GM21576 (cell line): ENCODE results near the gene ZFP36L2.

Source experiments
- ATAC-seq: cut with Tn5 transposase; IDR thresholded peaks from one replicate; pipeline ENCODE4 v1.9.1; 2021; ENCODE audit warnings: mild to moderate bottlenecking, moderate library complexity; ENCODE audit not compliant: unreplicated experiment

The ZFP36L2 gene

DNA sequence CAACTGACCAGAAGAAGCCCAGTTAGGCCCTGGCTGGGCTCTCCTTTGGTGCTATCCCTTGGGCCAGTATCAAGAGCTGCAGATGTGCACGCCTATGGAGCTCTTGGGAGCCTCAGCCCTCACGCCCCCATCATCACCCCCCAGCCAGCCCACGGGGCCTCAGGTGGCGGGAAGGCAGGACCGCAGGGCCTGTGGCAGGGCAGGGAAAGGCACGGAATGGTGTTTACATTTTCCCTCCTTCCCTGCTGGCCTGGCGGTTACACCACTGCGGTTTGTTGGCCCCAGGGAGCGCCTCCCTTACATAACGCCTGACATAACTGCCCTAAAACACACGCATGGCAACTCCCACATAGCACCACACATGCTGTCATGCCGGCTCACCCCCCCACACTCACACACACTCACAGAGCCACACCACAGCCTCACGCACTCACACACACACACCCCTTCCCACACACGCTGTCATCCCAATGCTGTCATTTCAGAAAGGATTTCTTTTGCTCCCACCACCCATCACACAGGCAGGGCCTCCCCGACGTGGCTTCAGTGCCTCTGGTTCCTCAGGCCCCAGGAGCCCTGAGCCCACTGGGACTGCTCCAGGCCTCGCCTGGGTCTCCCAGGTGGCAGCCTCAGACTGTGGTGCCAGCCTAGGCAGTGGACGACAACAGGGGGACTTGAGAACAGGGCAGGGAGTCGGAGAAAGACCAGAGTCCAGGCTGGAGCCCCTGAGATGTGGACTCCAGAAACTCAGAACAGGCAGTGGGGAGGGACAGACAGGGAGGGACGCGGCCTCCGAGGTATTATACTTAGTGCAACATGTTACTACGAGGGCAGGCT is 15.7 kb downstream of the ZFP36L2 start:
- ATAC-seq, result no peak

DNA sequence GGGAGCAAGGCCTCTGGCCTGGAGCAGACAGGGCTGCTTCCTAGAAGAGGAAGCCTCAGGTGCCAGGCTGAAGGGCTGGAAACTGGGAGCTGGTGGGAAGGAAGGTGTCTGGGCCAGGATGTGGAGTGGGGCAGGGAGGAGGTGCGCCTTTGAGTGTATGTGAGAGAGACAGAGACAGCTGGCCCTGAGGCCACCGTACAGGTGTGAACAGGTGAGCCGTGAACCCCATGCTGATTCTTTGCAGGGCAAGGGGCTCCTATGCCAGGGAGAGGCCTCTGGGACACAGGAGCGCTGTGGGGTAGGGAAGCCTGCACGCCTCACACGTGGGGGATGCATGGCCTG is 16.3 kb downstream of the ZFP36L2 start:
- ATAC-seq, result no peak

- no peak for ATAC-seq
Observed at GRCh38 chr2:43209204-43209717, 17.1 kb downstream of the ZFP36L2 start.

DNA sequence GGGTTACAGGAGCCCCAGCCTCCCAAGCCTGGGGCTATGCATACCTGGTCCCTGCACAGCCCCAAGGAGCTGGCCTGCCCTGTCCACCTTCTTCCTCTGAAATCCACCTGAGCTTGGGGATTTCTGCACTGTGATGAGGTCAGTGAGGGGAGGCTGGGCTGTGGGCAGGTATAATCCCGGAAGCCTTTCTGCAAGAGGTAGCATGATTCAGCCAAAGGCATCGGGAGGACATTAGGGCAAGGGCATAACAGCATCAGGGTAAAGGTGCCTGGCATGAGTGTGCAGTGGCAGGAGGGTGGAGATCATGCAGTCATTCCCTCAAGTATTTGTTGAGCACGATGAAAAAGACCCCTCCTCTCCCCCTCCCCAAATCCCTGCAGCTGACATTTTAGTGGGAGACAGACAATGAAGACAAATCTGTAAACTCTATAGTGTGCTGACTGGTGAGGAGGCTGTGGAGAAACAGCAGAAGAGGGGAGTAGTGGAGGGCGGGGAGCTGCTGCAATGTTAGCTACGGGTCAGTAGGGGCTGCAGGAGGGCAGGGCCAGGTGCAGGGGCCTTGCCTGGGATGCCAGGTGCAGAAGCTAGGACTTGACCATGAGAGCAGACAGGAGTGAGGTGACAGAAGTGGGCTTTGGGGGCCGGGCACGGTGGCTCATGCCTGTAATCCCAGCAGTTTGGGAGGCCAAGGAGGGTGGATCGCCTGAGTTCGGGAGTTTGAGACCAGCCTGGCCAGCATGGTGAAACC is 18.7 kb downstream of the ZFP36L2 start:
- no peak for ATAC-seq

GRCh38 chr2:43206602-43207001 is 19.8 kb downstream of the ZFP36L2 start:
- ATAC-seq, result no peak

GRCh38 chr2:43203373-43203772 is 23.0 kb downstream of the ZFP36L2 start:
- no peak for ATAC-seq

DNA sequence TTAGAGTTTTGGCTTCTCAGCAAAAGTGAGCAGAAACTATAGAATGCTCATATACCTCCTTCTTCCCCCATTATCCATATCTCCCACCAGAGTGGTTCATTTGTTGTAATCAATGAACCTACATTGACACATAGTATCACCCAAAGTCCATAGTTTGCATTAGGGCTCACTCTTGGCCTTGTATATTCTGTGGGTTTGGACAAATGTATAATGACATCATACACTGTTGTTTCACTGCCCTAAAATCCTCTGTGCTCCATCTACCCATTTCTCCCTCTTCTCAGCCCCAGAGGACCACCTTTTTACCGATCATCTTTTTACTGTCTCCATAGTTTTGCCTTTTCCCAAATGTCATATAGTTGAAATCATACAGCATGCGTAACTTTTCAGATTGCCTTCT is 24.1 kb downstream of the ZFP36L2 start:
- ATAC-seq, result no peak

DNA sequence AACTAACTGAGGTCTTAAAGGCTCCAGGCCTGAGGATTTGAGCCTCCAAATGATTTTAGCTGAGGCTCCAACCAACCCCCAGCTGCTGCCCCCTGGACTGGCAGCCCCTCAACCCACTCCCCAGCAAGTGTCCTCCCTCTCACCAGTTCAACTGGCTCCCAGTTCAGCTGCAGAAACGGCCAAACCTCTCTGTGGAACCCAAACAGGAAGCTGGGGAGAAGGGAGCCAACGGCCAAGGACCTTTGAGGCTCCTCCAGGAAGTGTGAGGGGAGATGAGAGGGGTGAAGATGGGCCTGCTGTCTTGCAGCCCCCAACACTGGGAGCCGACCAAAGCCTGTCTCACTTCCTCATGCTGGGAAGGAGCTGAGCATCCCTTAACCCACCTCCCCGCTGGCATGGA is 24.9 kb downstream of the ZFP36L2 start:
- ATAC-seq, result no peak

DNA sequence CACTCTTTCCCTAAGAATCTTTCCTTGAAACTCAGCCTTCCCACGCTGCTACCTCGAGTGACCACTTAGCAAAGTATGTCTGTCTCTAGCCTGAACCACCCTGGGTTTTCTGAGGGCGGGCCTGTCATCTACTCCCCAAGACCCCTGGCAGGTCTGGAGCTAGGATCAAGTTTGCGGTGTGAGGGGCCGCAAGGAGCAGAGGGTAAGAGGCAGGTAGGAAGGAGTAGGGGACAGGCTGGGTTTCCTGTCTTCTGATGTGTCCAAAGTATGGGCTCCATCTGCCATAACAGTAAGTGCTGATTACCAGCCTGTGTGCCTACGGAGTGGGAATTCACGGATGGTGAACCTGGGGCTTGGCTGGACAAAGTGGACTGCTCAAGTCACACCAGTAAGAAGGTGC is 25.4 kb downstream of the ZFP36L2 start:
- no peak for ATAC-seq

GRCh38 chr2:43199492-43200488 is 26.6 kb downstream of the ZFP36L2 start:
- ATAC-seq, result no peak

GRCh38 chr2:43198263-43198662 is 28.1 kb downstream of the ZFP36L2 start:
- no peak for ATAC-seq

- no peak for ATAC-seq
Observed at GRCh38 chr2:43197588-43197896, 28.9 kb downstream of the ZFP36L2 start.

GRCh38 chr2:43196768-43197587 is 29.4 kb downstream of the ZFP36L2 start:
- no peak for ATAC-seq

DNA sequence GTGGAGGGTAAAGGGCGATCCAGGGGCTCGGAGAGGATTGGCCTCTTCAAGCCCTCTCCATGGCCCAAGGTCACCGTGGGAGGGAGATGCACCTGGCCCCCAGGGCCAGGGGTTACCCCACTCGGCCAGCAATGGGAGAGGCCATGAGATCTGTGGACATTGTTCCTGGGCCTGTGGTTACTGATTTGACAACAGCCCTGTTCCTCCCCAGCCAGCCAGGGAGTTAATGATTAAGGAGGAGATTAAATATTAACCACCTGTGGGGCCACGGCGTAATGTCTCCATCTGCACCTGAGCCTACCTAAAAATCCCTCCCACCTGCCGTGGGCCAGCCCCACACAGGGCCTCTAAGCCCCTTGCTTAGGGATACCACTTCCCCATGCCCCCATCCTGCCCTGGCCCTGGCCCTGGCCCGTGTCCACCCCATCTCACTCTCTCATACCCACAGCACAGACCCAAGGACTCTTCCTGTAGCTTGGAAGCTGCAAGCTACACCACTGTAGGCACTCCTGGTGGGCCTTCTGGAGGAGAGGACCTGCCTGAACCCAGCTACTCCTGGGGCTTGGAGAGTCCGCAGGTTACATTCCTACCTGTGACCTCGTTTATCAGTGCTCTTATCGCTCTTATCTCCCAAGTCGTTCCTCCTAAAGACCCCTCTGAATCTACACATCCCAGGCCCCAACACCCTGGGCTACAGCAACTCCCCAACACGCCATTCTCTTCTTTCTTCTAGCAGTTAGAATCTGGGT is 32.1 kb downstream of the ZFP36L2 start:
- ATAC-seq, result peak; percentile 43

GRCh38 chr2:43193652-43194120 is 32.7 kb downstream of the ZFP36L2 start:
- no peak for ATAC-seq

GRCh38 chr2:43192744-43193651 is 33.4 kb downstream of the ZFP36L2 start:
- no peak for ATAC-seq

DNA sequence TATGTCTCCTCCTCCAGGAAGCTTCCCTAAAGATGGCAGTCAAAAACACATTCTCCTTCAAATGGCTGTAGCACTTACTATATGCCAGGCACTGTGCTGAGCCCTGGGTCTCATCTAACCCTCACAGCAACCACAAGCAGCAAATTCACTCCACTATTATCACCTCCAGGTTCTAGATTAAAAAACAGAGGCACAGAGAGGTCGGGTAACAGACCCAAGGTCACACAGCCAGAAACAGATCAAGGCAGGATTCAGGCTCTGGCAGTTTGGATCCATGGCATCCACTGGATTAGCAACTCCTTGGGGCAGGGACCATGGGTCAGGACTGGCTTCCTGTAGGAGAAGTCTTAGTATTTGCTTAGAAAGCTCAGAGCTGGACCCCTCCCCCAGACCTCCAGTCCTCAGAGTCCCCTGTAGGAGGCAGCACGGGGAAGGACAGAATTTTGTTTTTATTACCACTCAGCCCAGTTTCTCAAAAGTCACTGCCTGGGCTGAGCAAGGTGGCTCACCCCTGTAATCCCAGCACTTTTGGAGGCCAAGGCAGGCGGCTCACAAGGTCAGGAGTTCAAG is 34.4 kb downstream of the ZFP36L2 start:
- no peak for ATAC-seq
